T-helper 17 cell (primary cell): Measurements from ENCODE around the gene PRAMEF17. TPM values are rescaled to one million over a fixed set of nuclear protein-coding genes. Genes with fewer than 3 reads are reported as not detected.
"Not testable (repeated sequence)": the region's sequence is repeated elsewhere in the genome, so short reads cannot be mapped to it uniquely, and the experiment has no call there.

ENCODE experiments used
- ATAC-seq: fragments of 150-1000 bp; cut with Tn5 transposase; 2 replicates; pipeline ENCODE4 v1.10.0; 2021; ENCODE audit warnings: mild to moderate bottlenecking, moderate library complexity
- DNase-seq, 3 donors: peaks; one replicate each; pipeline versions ENCODE4 v3.0.0 to v3.0.0-alpha.2; 2020 to 2021
- H3K9me3 ChIP-seq: one replicate; pipeline ENCODE4 v1.7.0; 2013; ENCODE audit warnings: low read length, mild to moderate bottlenecking; ENCODE audit not compliant: control insufficient read depth, poor library complexity, severe bottlenecking
- H3K27ac Mint-ChIP-seq: one replicate; pipeline ENCODE4 v1.8.0; 2022; ENCODE audit warnings: mild to moderate bottlenecking, moderate library complexity, mixed read lengths
- H3K27me3 Mint-ChIP-seq: one replicate; pipeline ENCODE4 v1.8.0; 2022; ENCODE audit warnings: mixed read lengths
- H3K36me3 Mint-ChIP-seq: one replicate; pipeline ENCODE4 v1.8.0; 2022; ENCODE audit warnings: low read depth, mixed read lengths
- H3K4me1 Mint-ChIP-seq: one replicate; pipeline ENCODE4 v1.8.0; 2022; ENCODE audit warnings: mild to moderate bottlenecking, mixed read lengths
- H3K4me3 Mint-ChIP-seq: one replicate; pipeline ENCODE4 v1.8.0; 2022; ENCODE audit warnings: mild to moderate bottlenecking, moderate library complexity, mixed read lengths
- total RNA-seq, 4 donors: library from RNA in 2 of 4; stranded (reverse) in 2 of 4; gene quantifications; one replicate each; pipeline ENCODE4 v1.2.3 and lab custom pipeline; 2022 to 2026

Gene PRAMEF17
- total RNA-seq, 2 donors from 2014 or later, result not detected

- ATAC-seq, H3K9me3 ChIP-seq, H3K27ac Mint-ChIP-seq, H3K27me3 Mint-ChIP-seq, DNase-seq, H3K4me3 Mint-ChIP-seq, H3K36me3 Mint-ChIP-seq, H3K4me1 Mint-ChIP-seq: not testable (repeated sequence)
Observed at GRCh38 chr1:13395311-13395710, 5.9 kb downstream of the PRAMEF17 start.

- no peaks in the 10 kb centered on the region for H3K4me1 Mint-ChIP-seq
- no peak for ATAC-seq
- H3K4me3 Mint-ChIP-seq, result no peak overlapping the region
- no peak overlapping the region for H3K27ac Mint-ChIP-seq
- DNase-seq, result no peak
- no peaks in the 10 kb centered on the region for H3K9me3 ChIP-seq
- H3K27me3 Mint-ChIP-seq, result peaks cover 7% of the 10 kb centered on the region
- no peaks in the 10 kb centered on the region for H3K36me3 Mint-ChIP-seq
Observed at GRCh38 chr1:13407811-13408210, 18.4 kb downstream of the PRAMEF17 start.

GRCh38 chr1:13410150-13410549, 20.7 kb downstream of the PRAMEF17 start, which contains the start of gene PRAMEF20:
PRAMEF20 (plus strand) TSS chr1:13410450; CDS start chr1:13416355, 5,905 bp downstream.
- DNase-seq, H3K4me3 Mint-ChIP-seq, H3K9me3 ChIP-seq, H3K36me3 Mint-ChIP-seq, ATAC-seq, H3K4me1 Mint-ChIP-seq, H3K27me3 Mint-ChIP-seq, H3K27ac Mint-ChIP-seq: not testable (repeated sequence)

- Mint-ChIP-seq H3K4me3 (no peak overlapping the region), H3K27ac (no peak overlapping the region), H3K27me3 (peaks cover 15% of the 10 kb centered on the region), H3K4me1 (no peaks in the 10 kb centered on the region), H3K36me3 (no peaks in the 10 kb centered on the region)
- no peaks in the 10 kb centered on the region for H3K9me3 ChIP-seq
- DNase-seq (no peak), ATAC-seq (no peak)
Observed at GRCh38 chr1:13430495-13430894, 41.1 kb downstream of the PRAMEF17 start.

GRCh38 chr1:13432251-13432650, 42.8 kb downstream of the PRAMEF17 start:
- no peaks in the 10 kb centered on the region for H3K4me1 Mint-ChIP-seq
- H3K4me3 Mint-ChIP-seq, result no peak overlapping the region
- H3K36me3 Mint-ChIP-seq, result no peaks in the 10 kb centered on the region
- no peak overlapping the region for H3K27ac Mint-ChIP-seq
- ATAC-seq (no peak), DNase-seq (no peak)
- H3K27me3 Mint-ChIP-seq, result peaks cover 26% of the 10 kb centered on the region
- H3K9me3 ChIP-seq, result no peaks in the 10 kb centered on the region

GRCh38 chr1:13433694-13434358, 44.4 kb downstream of the PRAMEF17 start:
- not testable (repeated sequence) for H3K27ac Mint-ChIP-seq, H3K4me3 Mint-ChIP-seq, DNase-seq, H3K4me1 Mint-ChIP-seq, ATAC-seq, H3K36me3 Mint-ChIP-seq, H3K9me3 ChIP-seq
- H3K27me3 Mint-ChIP-seq, result peaks cover 23% of the 10 kb centered on the region

GRCh38 chr1:13435458-13435857, 46.0 kb downstream of the PRAMEF17 start:
- no peaks in the 10 kb centered on the region for H3K9me3 ChIP-seq
- H3K27ac Mint-ChIP-seq, result no peak overlapping the region
- ATAC-seq (no peak), DNase-seq (no peak)
- no peaks in the 10 kb centered on the region for H3K36me3 Mint-ChIP-seq
- no peak overlapping the region for H3K4me3 Mint-ChIP-seq
- H3K4me1 Mint-ChIP-seq, result no peaks in the 10 kb centered on the region
- peaks cover 19% of the 10 kb centered on the region for H3K27me3 Mint-ChIP-seq

GRCh38 chr1:13439104-13439783, 49.8 kb downstream of the PRAMEF17 start:
- not testable (repeated sequence) for H3K27ac Mint-ChIP-seq, H3K4me3 Mint-ChIP-seq, H3K36me3 Mint-ChIP-seq, H3K4me1 Mint-ChIP-seq, DNase-seq, H3K9me3 ChIP-seq, ATAC-seq
- peaks cover 19% of the 10 kb centered on the region for H3K27me3 Mint-ChIP-seq

Other genes with a start within 250 kb of the PRAMEF17 start
- gene PRAMEF26, start 233.6 kb upstream of the PRAMEF17 start, total RNA-seq, result not detected
- gene HNRNPCL4, start 224.0 kb upstream of the PRAMEF17 start, total RNA-seq, result not detected
- gene PRAMEF9, start 217.8 kb upstream of the PRAMEF17 start, total RNA-seq, result not detected
- gene PRAMEF13, start 188.2 kb upstream of the PRAMEF17 start, total RNA-seq, result not detected
- gene PRAMEF18, start 163.5 kb upstream of the PRAMEF17 start, total RNA-seq, result not detected
- gene PRAMEF5, start 135.4 kb upstream of the PRAMEF17 start, total RNA-seq, result not detected
- gene PRAMEF8, start 104.5 kb upstream of the PRAMEF17 start, total RNA-seq, result not detected
- gene PRAMEF33, start 86.1 kb upstream of the PRAMEF17 start, total RNA-seq, result not detected
- gene PRAMEF15, start 74.1 kb upstream of the PRAMEF17 start, total RNA-seq, result not detected
- gene PRAMEF14, start 42.5 kb upstream of the PRAMEF17 start, total RNA-seq, result not detected
- gene PRAMEF19, start 17.7 kb upstream of the PRAMEF17 start, total RNA-seq, result not detected
- not detected for gene PRAMEF20, start 20.8 kb downstream of the PRAMEF17 start, total RNA-seq
- gene LRRC38, start 124.4 kb downstream of the PRAMEF17 start, total RNA-seq, result not detected
- gene PDPN, start 194.2 kb downstream of the PRAMEF17 start, total RNA-seq, result not detected